Osteoblast (primary cell): ENCODE data around the gene TPCN2. TPM values are rescaled to one million over a fixed set of nuclear protein-coding genes. Genes with fewer than 3 reads are reported as not detected.

ENCODE experiments used
- DNase-seq: peaks from one replicate; pipeline ENCODE4 v3.0.0; 2011; ENCODE audit warnings: low spot score, mixed read lengths; ENCODE audit not compliant: insufficient read length; ENCODE audit errors: missing footprints
- H2AFZ ChIP-seq: 2 replicates; pipeline ENCODE4 v1.6.0; 2011; ENCODE audit warnings: mild to moderate bottlenecking, low read length
- H3K27ac ChIP-seq: 2 replicates; pipeline ENCODE4 v1.5.1; 2011; ENCODE audit warnings: mild to moderate bottlenecking, low read depth, low read length, moderate library complexity
- H3K27me3 ChIP-seq: 2 replicates; pipeline ENCODE4 v1.6.0; 2012; ENCODE audit warnings: mild to moderate bottlenecking, control low read depth, inconsistent platforms, low read length, moderate library complexity; ENCODE audit not compliant: insufficient read depth
- H3K36me3 ChIP-seq: 2 replicates; pipeline ENCODE4 v1.5.1; 2011; ENCODE audit warnings: mild to moderate bottlenecking, low read length, control low read depth, moderate library complexity; ENCODE audit not compliant: insufficient read depth
- H3K4me1 ChIP-seq: 2 replicates; pipeline ENCODE4 v1.5.1; 2011; ENCODE audit warnings: mild to moderate bottlenecking, low read length, control low read depth, moderate library complexity; ENCODE audit not compliant: insufficient read depth
- H3K4me2 ChIP-seq: 2 replicates; pipeline ENCODE4 v1.6.0; 2011; ENCODE audit warnings: mild to moderate bottlenecking, low read length; ENCODE audit not compliant: insufficient read depth
- H3K4me3 ChIP-seq: fragments of 200-600 bp; sonication (generic); 3 replicates; pipeline ENCODE4 v1.5.1; 2012; ENCODE audit warnings: mild to moderate bottlenecking, low read length, inconsistent platforms; ENCODE audit not compliant: insufficient read depth
- H3K79me2 ChIP-seq: 2 replicates; pipeline ENCODE4 v1.6.0; 2012; ENCODE audit warnings: mild to moderate bottlenecking, low read length, control low read depth, inconsistent platforms; ENCODE audit not compliant: insufficient read depth
- H3K9me3 ChIP-seq: 2 replicates; pipeline ENCODE4 v1.5.1; 2011; ENCODE audit warnings: low read depth, low read length, control low read depth
- H4K20me1 ChIP-seq: 2 replicates; pipeline ENCODE4 v1.6.0; 2012; ENCODE audit warnings: mild to moderate bottlenecking, low read length, control low read depth; ENCODE audit not compliant: insufficient read depth
- total RNA-seq: library from RNA; depleted of rRNA; stranded (reverse); fragments of >200 nt; gene quantifications from 2 replicates; pipeline ENCODE4 v1.2.3, GENCODE V29; 2012
- TF ChIP-seq, protein P1 (sequence below): IDR thresholded peaks from 2 replicates; pipeline ENCODE4 v1.5.1; 2011; ENCODE audit warnings: mild to moderate bottlenecking, low read depth, low read length, moderate library complexity; ENCODE audit errors: extremely low read depth

The TPCN2 gene
- total RNA-seq, 1 donor, result 14.1 TPM

DNA sequence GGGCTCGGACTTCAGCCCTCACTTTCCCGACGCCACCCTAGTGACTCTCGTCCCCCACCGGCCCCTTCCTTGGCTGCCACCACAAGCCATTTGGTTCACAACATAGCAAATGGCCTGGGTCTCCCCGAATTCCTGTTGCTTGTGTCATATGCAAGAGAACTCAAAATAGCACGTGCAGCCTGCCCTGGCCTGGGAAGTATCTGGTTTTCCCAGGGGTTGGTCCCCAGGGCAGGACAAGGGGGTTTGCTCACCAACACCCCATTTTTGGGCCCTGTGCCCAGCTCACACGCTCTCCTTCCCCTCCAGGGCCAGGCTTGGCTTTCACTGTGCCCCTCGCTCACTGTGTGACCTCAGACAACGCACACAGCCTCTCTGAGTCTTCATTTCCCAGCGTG is 12.8 kb upstream of the TPCN2 start:
- Histone ChIP-seq H3K79me2 (no peaks in the 10 kb centered on the region), H3K27ac (no peak overlapping the region), H3K4me3 (no peak overlapping the region), H3K27me3 (peaks cover 4% of the 10 kb centered on the region), H3K4me2 (no peak overlapping the region), H3K4me1 (peaks cover 17% of the 10 kb centered on the region), H2AFZ (no peak overlapping the region), H3K9me3 (no peaks in the 10 kb centered on the region), H3K36me3 (no peaks in the 10 kb centered on the region), H4K20me1 (no peaks in the 10 kb centered on the region)
- peak; percentile 89 for DNase-seq
- TF ChIP-seq, protein P1, sequence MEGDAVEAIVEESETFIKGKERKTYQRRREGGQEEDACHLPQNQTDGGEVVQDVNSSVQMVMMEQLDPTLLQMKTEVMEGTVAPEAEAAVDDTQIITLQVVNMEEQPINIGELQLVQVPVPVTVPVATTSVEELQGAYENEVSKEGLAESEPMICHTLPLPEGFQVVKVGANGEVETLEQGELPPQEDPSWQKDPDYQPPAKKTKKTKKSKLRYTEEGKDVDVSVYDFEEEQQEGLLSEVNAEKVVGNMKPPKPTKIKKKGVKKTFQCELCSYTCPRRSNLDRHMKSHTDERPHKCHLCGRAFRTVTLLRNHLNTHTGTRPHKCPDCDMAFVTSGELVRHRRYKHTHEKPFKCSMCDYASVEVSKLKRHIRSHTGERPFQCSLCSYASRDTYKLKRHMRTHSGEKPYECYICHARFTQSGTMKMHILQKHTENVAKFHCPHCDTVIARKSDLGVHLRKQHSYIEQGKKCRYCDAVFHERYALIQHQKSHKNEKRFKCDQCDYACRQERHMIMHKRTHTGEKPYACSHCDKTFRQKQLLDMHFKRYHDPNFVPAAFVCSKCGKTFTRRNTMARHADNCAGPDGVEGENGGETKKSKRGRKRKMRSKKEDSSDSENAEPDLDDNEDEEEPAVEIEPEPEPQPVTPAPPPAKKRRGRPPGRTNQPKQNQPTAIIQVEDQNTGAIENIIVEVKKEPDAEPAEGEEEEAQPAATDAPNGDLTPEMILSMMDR, result no peak

DNA sequence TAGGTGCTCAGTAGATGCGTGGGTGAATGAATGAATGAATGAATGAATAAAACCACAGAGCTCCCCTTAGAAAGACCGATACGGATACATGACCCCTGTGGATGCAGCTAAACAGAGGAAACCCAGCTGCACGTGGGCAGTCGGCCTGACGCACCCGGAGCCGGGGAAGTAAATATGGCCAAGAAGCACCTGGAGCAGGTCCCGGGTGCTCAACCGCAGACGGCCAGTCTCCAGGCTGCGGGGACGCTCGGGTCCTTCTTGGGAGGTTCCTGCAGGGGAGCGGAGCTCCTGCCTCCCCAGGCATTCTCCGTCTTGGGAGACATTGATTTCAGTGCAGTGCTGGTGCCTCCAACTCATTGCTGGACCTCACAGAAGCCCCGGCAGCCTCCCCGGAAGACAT is 11.7 kb upstream of the TPCN2 start:
- no peaks in the 10 kb centered on the region for H3K79me2 ChIP-seq
- H4K20me1 ChIP-seq, result no peaks in the 10 kb centered on the region
- H3K9me3 ChIP-seq, result no peaks in the 10 kb centered on the region
- H3K36me3 ChIP-seq, result no peaks in the 10 kb centered on the region
- no peak for DNase-seq
- no peak overlapping the region for H2AFZ ChIP-seq
- no peak overlapping the region for H3K27ac ChIP-seq
- H3K4me2 ChIP-seq, result no peak overlapping the region
- peaks cover 28% of the 10 kb centered on the region for H3K4me1 ChIP-seq
- TF ChIP-seq, protein P1, result no peak
- H3K4me3 ChIP-seq, result no peak overlapping the region
- no peaks in the 10 kb centered on the region for H3K27me3 ChIP-seq

DNA sequence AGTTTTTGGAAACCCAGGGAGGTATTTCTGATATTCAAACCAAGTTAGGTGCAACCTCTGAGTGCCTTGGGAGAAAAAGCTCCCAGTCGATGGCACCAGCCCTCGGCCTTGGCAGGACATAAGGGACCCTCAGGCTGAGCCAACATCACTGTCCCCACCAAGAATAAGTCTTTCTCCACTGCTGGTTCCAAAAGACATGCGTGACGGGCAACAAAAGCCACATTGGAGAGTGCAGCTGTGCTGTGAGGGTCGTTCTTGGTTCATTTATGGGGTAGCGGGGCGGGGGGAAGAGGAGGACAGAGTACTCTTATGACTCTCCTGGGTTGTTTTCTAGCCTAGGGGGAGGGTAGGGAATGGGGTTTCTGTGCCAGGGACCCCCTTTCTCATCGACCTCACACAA is 11.2 kb upstream of the TPCN2 start:
- Histone ChIP-seq H3K79me2 (no peaks in the 10 kb centered on the region), H3K27ac (no peak overlapping the region), H3K4me1 (peaks cover 28% of the 10 kb centered on the region), H3K27me3 (no peaks in the 10 kb centered on the region), H2AFZ (no peak overlapping the region), H3K4me2 (no peak overlapping the region), H3K9me3 (no peaks in the 10 kb centered on the region), H3K4me3 (no peak overlapping the region), H4K20me1 (no peaks in the 10 kb centered on the region), H3K36me3 (no peaks in the 10 kb centered on the region)
- TF ChIP-seq, protein P1, result no peak
- DNase-seq, result peak; percentile 42

DNA sequence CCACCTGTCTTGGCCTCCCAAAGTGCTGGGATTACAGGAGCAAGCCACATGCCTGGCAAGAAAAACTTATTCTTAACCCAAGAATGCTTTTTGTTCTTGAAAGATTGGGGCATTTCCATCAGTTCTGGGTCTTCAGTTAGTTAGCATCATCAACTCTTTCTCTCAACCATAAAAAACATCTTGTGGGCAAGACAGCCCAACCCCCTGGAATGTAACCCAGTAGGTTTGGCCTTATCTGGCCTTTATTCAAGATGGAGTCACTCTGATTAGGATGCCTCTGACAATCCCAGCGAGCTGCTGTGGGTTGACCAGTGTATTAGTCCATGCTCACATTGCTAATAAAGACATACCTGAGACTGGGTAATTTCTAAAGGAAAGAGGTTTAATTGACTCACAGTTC is 9.2 kb upstream of the TPCN2 start:
- peak; percentile 76 for DNase-seq
- Histone ChIP-seq H3K9me3 (no peaks in the 10 kb centered on the region), H3K27ac (no peak overlapping the region), H3K4me2 (no peak overlapping the region), H3K79me2 (no peaks in the 10 kb centered on the region), H3K4me1 (peaks cover 37% of the 10 kb centered on the region), H3K4me3 (no peak overlapping the region), H3K27me3 (no peaks in the 10 kb centered on the region), H3K36me3 (no peaks in the 10 kb centered on the region), H2AFZ (no peak overlapping the region), H4K20me1 (no peaks in the 10 kb centered on the region)
- TF ChIP-seq, protein P1, result no peak
